GM19099 (cell line): ENCODE measurements around the gene NLRP9.

Experiments used
- POLR2A ChIP-seq: IDR thresholded peaks from 3 replicates; pipeline ENCODE4 v1.6.1; 2011; ENCODE audit warnings: low read depth; ENCODE audit not compliant: insufficient read length; ENCODE audit errors: extremely low read depth

Gene NLRP9

DNA sequence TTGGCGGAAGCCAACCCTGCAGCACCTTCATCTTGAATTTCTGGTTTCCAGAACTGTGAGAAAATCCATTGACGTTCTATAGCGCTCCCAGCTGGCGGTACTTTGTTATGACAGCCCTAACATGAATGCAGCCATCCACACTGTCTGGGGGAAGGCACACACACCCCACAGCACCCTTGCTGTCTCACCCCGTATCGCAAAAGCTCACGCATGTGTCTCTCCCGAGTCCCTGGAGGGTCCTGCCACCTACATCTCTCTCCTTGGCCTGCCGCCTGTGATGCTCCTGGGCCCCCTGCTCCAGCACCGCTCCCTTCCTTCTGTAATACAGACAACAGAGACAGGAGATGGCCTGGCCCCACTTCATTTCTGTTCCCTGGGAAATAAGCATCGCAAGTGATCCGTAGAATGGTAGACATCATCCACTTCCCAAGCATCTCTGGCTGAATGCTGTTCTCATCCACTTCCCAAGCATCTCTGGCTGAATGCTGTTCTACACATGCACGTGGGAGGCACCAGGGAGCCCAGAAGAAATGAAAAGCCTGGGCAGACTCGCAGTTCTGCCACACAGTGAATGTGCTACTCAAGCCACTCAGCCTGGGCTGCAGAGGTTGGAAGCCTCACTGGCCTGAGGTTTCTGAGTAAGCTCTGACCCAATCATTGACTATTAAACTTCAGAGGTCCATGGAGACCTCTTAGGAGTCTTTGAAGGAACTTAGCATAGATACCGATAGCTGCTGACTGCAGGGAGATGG, 33.5 kb downstream of the NLRP9 start:
- no peak for TF ChIP-seq POLR2A

DNA sequence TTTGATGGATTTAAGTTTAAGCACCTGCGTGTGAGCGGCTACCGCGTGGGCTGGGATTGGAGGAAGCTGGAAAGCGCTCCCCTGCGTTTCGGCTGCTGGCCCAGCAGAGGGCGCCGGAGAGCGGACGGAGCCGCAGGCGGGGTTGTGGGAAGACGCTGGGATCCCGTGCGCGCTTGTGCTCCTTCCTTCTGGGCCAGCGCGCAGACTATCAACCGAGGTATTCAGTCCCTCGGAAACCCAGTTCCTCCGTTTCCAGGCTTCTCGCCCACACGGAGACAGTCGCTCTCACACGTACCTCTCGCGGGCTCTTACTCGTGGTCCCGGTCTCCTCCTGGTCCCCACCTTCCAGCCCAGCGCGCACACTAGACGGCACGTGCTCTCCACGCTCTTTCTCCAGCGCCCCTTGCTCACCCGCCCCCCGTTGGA, 34.4 kb downstream of the NLRP9 start:
- no peak for TF ChIP-seq POLR2A

DNA sequence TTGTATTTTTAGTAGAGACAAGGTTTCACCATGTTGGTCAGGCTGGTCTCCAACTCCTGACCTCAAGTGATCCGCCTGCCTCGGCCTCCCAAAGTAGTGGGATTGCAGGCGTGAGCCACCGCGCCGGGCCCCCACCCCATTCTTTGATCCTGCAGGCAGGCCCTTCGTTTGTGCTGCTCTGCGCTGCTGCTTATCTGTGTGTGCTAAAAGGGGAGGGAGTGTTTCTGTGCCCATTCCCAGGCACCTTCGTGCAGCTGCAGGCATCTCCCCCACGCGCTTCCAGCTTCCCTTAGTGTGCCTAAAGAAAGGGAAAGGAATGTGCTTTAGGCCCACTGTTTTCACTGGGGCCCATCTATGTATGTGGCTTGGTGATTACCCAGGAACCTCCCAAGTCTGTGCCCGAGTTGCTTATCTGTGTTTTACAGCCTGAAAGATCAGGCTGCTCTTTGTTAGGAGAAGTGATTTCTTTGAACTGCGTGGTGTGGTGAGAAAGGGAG, 36.0 kb downstream of the NLRP9 start:
- TF ChIP-seq POLR2A = no peak

DNA sequence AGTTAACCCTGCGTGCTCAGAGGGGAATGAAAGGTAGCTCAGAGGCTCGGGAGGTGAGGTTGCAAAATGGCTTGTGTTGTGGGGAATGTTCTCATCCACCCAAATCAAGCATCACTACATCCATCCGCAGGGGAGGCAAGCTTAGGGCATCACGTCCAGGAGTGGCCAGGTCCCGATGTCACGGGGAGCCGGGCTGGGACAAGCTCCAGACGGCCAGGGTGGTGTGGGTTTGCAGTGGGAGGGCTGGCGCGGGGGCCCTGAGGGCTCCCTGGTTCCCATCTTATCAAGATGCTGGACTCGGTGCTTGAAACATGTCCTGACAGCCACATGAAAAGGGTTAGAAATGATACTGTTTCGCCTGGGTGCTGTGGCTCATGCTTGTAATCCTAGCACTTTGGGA, 37.4 kb downstream of the NLRP9 start:
- no peak for TF ChIP-seq POLR2A

DNA sequence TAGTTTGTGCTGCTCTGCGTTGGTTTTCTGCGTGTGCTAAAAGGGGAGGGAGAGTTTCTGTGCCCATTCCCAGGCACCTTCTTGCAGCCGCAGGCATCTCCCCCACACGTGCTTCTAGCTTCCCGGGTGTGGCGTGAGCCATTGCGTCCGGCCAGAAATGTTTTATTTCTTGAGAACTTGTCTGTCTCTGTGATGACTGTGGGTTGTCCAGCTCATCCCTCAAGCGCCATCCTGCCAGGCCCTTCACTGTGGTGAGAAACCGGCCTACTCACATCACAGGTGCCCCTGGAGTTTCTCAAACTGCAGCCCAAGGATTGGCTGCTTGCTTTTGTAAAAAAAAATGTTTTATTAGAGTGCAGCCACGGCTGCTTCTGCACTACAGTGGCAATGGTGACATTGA, 39.0 kb downstream of the NLRP9 start:
- TF ChIP-seq POLR2A = no peak

DNA sequence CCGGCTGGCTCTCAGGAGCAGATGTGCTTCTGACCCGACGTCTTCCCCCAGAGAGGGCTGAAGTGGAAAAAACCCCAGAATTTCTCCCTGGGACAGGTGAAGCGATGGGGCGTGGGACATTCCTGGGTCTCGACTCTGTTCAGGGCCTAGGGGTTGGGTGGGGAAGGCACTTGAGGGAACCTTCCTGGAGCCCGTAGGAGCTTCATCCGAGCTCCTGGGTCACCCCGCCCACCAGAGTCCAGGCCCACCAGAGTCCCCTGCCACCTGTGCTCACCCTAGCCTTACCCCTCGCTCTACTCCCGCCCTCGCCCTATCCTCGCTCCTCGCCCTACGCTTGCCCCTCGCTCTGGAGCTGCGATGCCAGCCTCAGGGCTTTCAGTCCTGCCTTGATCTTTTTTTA, 39.9 kb downstream of the NLRP9 start:
- TF ChIP-seq POLR2A = no peak

DNA sequence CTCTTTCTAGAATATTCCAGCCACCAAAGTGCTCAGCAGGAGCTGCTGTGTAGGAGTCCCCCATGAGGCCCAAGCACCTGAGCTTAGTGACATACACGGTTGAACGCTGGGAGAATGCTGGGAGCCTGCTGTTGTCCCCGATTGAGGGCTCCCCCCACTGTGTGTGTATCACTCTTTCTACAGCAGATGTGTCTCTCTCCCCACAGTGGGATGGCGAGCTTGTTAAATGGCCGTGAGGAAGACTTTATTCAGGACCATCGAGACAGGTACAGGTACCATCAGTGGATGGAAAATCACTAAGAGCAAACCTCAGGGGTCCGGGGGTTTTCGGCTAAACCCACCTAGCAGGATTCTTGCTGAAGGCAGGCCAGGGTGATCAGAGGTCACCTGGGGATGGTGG, 40.5 kb downstream of the NLRP9 start:
- no peak for TF ChIP-seq POLR2A

DNA sequence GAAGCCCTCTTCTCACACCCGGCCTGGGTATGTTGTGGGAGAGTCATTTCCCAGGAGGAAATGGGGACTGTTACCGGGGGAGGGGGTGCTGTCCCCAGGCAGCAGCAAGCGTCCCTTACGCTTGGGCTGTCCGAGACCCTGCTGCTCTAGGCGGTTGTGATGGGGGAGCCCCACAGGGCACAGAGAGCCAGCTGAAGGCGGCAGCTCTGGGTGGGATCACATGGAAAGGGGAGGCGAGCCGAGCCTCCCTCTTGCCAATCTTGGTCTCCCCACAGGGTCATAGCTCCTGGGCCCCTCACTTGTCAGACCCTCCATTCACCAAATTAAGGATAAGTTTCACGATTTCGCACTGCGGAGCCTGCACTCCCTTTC, 41.1 kb downstream of the NLRP9 start:
- TF ChIP-seq POLR2A = no peak

DNA sequence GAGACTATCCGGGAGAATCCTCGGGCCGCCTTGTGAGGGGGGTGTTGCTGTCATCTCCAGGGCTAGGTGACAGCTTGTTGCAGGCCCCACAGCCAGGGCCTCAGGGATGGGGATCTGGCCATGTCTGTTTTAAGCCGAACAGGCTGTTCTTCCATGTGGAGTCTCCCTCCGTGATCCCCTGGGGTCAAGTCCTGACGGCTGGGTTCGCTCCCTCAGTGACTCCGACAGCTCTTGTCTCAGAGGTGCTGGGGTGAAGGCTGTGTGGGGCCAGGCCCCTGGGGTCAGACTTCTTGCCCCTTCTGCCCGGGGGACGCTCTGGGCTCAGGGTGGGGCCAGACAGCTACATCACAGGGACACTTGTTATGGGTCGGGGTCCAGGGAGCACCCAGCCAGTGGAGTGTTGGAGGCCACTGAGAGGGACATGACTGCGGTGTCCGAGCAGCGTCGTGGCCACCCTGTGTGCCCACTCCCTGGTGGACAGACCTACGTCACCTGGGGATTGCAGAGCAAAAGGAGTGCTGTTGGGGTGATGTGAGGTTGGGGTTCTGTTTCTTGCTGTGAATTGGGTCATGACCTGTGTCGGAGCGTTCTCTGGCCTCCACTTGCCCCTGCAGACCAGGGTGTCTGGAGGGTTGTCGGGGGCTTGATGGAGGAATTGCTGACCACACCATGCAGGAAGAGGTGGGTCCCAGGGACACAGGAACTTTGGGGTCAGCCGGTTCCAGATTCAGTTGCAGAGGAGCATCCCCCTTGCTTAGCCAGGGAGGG, 41.7 kb downstream of the NLRP9 start:
- TF ChIP-seq POLR2A = no peak

DNA sequence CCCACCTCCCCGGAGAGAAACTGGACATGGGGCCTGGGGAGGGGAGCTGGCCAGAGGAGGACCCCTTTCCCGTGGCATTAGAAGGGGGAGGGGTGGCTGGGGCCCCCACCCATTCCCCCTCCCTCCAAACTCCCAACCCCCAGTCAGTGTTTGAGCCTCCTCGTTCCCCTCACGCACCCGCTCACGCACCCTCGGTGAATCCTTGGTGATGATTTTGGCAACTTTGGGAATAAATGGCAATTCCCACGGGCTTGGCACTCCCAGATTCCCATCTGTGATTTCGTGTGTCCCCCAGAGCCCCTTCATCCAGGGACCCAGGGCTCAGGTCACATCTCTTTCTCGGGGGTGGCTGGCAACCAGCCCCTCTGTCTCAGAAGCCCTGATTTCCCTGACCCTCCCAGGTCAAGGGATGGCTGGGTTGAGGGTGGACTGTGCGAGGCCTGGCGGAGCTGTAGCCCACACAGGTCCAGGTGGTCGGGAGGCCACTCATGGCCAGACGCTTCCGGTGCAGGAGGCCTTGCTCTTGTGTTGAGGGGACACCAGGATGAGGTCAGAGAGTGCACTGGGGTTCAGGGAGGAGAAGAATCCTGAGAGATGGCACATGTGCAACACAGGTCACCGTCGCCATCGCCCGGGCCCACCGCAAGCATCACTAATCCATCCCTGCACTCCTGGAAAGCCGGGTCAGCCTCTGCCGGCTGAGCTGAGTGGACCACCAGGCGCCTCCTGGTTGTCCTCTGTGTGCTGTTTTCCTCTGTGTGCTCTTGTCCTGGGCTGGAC, 42.5 kb downstream of the NLRP9 start:
- TF ChIP-seq POLR2A = no peak

DNA sequence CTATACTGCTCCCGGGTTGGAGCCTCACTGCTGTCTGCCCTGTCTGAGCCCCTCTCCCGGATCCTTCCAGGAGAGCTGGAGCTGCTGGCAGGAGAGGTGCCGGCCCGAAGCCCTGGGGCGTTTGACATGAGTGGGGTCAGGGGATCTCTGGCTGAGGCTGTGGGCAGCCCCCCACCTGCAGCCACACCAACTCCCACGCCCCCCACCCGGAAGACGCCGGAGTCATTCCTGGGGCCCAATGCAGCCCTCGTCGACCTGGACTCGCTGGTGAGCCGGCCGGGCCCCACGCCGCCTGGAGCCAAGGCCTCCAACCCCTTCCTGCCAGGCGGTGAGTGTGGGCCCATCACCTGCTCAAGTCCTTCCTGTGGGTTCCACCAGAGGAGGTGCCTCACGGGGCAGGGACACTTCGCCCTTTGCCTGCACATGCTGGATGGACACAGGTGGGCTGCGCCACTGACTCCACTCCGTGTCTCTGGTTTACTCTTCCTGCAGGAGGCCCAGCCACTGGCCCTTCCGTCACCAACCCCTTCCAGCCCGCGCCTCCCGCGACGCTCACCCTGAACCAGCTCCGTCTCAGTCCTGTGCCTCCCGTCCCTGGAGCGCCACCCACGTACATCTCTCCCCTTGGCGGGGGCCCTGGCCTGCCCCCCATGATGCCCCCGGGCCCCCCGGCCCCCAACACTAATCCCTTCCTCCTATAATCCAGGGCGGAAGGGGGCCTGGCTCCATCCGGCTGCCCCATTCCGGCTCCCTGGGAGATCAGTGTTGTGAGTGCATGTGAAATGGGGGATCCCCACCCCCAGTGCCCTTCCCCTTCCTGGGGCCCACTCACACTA, 43.3 kb downstream of the NLRP9 start:
- no peak for TF ChIP-seq POLR2A

DNA sequence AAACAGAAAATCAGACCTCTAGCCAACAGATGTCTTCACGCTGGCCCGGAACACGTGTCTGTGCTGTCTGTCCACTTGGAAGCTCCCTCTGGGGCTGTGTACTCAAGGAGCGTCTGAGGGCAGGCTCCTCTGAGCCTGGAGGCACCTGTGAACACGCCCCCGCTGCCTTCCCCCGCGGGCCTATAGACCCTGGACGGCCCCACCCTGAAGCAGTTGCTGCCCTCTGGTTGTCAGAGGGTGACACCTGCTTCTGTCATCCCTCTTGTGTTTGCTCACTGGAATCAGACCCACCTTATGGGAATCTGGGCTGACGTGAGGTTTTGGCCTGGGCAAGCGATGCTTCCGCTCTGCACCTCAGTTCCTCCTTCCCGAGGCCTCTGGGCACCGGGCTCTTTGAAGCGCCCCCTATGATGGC, 44.0 kb downstream of the NLRP9 start:
- no peak for TF ChIP-seq POLR2A

DNA sequence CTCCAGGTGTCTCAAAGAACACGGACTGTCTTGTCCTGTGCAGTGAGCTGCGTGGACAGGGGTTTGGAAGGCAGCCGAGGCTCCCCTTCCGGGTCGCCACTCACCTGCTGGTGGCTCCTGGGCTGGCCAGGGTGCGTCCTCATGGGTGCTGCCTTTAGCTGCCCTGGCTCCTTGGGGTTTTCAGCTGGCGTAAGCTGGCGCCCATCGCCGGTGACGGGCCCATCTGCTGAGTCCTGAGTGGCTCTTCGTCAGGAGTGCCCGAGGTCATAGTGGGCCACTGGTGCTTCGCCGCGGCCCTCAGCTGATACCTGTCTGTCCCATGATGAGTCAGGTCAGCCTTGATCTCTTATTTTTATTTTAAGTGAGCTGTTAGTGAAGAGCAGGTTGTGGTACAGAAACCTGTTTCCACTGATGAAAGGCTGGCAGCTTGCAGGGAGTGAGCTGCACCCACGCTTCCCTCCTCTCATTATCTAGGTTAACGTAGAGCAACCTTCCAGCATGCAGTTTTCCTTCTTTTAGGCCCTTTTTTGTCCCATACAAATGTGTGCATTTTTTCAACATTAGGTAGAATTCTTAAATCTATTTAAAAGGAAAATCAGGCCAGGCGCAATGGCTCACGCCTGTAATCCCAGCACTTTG, 44.7 kb downstream of the NLRP9 start:
- no peak for TF ChIP-seq POLR2A

DNA sequence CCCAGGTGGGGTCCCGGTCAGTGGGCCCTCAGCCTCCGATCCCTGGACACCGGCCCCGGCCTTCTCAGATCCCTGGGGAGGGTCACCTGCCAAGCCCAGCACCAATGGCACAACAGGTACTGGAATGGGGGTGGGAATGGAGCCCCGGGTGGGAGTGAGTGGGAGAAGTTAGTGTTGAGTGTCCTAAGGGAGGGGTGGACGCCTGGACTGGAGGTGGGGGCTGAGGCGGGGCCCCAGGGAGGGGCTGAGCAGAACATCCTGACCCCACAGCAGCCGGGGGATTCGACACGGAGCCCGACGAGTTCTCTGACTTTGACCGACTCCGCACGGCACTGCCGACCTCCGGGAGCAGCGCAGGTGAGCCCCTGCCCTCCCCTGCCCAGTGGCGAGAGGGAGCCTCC, 45.5 kb downstream of the NLRP9 start:
- no peak for TF ChIP-seq POLR2A

DNA sequence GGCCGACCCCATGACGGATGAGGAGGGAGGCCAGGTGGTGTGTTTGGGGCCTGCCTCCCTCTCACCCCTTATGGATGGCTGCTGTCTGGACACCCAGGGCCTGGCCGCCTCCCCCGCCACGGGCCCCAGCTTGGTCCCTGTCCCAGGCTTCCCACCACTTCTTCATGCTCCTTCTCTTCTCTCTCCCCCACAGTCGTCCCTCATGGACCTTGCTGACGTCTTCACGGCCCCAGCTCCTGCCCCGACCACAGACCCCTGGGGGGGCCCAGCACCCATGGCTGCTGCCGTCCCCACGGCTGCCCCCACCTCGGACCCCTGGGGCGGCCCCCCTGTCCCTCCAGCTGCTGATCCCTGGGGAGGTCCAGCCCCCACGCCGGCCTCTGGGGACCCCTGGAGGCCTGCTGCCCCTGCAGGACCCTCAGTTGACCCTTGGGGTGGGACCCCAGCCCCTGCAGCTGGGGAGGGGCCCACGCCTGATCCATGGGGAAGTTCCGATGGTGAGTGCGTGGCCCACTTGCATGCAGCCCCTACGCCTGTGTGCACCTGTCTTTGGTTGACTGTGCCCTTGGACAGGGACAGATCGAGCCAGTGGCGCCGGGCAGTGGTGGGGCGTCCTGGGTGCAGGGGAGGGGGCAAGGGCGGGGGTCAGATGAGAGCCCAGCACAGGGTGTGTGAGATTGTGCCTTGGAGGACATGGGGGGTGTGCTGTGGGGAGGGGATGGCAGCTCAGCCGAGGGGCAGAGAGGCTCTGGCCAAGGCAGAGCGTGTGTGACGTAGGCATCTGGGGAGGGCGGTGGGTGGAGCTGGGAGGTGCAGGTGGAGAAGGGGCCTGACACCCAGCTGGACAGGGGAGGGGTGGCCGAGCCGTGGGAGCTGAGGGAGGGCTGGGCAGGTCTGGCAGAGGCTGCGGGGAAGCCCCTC, 46.4 kb downstream of the NLRP9 start:
- no peak for TF ChIP-seq POLR2A
